Esophagus (tissue), 2 donors: ENCODE results near the gene DHRS11. TPM values are rescaled to one million over a fixed set of nuclear protein-coding genes. Genes with fewer than 3 reads are reported as not detected.

ENCODE experiments used
- H3K27ac ChIP-seq, 2 donors: one replicate each; pipeline ENCODE4 v1.5.1; 2013; ENCODE audit warnings: low read depth in 2 of 2, mild to moderate bottlenecking in 2 of 2, inconsistent platforms in 1 of 2, low read length in 1 of 2, moderate library complexity in 1 of 2
- H3K27me3 ChIP-seq, 2 donors: one replicate each; pipeline ENCODE4 v1.6.1; 2013; ENCODE audit warnings: low read length in 2 of 2, control low read depth in 1 of 2, mild to moderate bottlenecking in 1 of 2; ENCODE audit not compliant: insufficient read depth in 2 of 2, control insufficient read depth in 1 of 2
- H3K36me3 ChIP-seq, 2 donors: one replicate each; pipeline ENCODE4 v1.6.1; 2013; ENCODE audit warnings: low read length in 1 of 2; ENCODE audit not compliant: control insufficient read depth in 2 of 2, insufficient read depth in 2 of 2
- H3K4me1 ChIP-seq, 2 donors: one replicate each; pipeline ENCODE4 v1.6.1; 2013; ENCODE audit warnings: low read length in 1 of 2; ENCODE audit not compliant: control insufficient read depth in 2 of 2, insufficient read depth in 2 of 2
- H3K4me3 ChIP-seq, 2 donors: one replicate each; pipeline ENCODE4 v1.5.1; 2013; ENCODE audit warnings: low read length in 2 of 2, mild to moderate bottlenecking in 2 of 2, low read depth in 1 of 2, moderate library complexity in 1 of 2
- H3K9me3 ChIP-seq, 2 donors: one replicate each; pipeline ENCODE4 v1.6.1; 2013; ENCODE audit warnings: mild to moderate bottlenecking in 2 of 2, low read depth in 1 of 2, low read length in 1 of 2, moderate library complexity in 1 of 2; ENCODE audit not compliant: control insufficient read depth in 2 of 2, insufficient read depth in 1 of 2
- WGBS, 2 donors: extraction: QIAGEN DNeasy Blood & Tissue Kit; methylation state at CpG; one replicate each; pipeline ENCODE4 v1.1.7; 2013; 5-methylcytosine and 5-hydroxymethylcytosine counted together
- polyA plus RNA-seq, 2 donors: library from polyadenylated mRNA; stranded (reverse); fragments of 200-250 nt; gene quantifications; one replicate each; pipeline ENCODE4 v1.2.3, GENCODE V29; 2013
- donor health status: healthy with polysubstance abuse.
- donor health status: Bipolar disorder and iron deficiency.

The DHRS11 gene
- polyA plus RNA-seq, 2 donors, result 10.7 to 15.0 TPM

GRCh38 chr17:36610474-36610873 is 18.8 kb downstream of the DHRS11 start:
- no peak overlapping the region for H3K4me3 ChIP-seq
- H3K36me3 ChIP-seq, result peaks cover 0 to 3% of the 10 kb centered on the region in 2 donors
- H3K27ac ChIP-seq, result no peak overlapping the region
- no peaks in the 10 kb centered on the region for H3K9me3 ChIP-seq
- 75 to 76% methylated on average over 6 of the region's 6 CpGs for WGBS, 2 donors
- no peaks in the 10 kb centered on the region for H3K27me3 ChIP-seq
- peaks cover 0 to 3% of the 10 kb centered on the region in 2 donors for H3K4me1 ChIP-seq

GRCh38 chr17:36611345-36612072 is 19.8 kb downstream of the DHRS11 start:
- Histone ChIP-seq H3K4me1 (peaks cover 0 to 3% of the 10 kb centered on the region in 2 donors), H3K9me3 (no peaks in the 10 kb centered on the region), H3K4me3 (no peak overlapping the region), H3K36me3 (peaks cover 0 to 3% of the 10 kb centered on the region in 2 donors), H3K27me3 (no peaks in the 10 kb centered on the region), H3K27ac (no peak overlapping the region)
- WGBS, 2 donors, result 57 to 62% methylated on average over 9 of the region's 9 CpGs

GRCh38 chr17:36612323-36612722 is 20.6 kb downstream of the DHRS11 start:
- H3K27ac ChIP-seq, result no peak overlapping the region
- no peak overlapping the region for H3K4me3 ChIP-seq

GRCh38 chr17:36613155-36613554 is 21.5 kb downstream of the DHRS11 start:
- Histone ChIP-seq H3K36me3 (no peaks in the 10 kb centered on the region), H3K4me1 (peaks cover 0 to 3% of the 10 kb centered on the region in 2 donors), H3K27ac (no peak overlapping the region), H3K4me3 (no peak overlapping the region), H3K27me3 (no peaks in the 10 kb centered on the region), H3K9me3 (no peaks in the 10 kb centered on the region)
- WGBS, 2 donors, result 64 to 66% methylated on average over 4 of the region's 4 CpGs

More at GRCh38 chr17:36612323-36612722, 20.6 kb downstream of the DHRS11 start:
- Histone ChIP-seq H3K27me3 (no peaks in the 10 kb centered on the region), H3K4me1 (peaks cover 0 to 3% of the 10 kb centered on the region in 2 donors), H3K9me3 (no peaks in the 10 kb centered on the region), H3K36me3 (peaks cover 0 to 3% of the 10 kb centered on the region in 2 donors)
- WGBS, 2 donors, result 74 to 77% methylated on average over 3 of the region's 3 CpGs

GRCh38 chr17:36614081-36614480 is 22.4 kb downstream of the DHRS11 start:
- H3K27me3 ChIP-seq, result no peaks in the 10 kb centered on the region
- 64 to 69% methylated on average over 7 of the region's 7 CpGs for WGBS, 2 donors

GRCh38 chr17:36614933-36615332 is 23.3 kb downstream of the DHRS11 start:
- WGBS, 2 donors, result 52 to 64% methylated on average over 5 of the region's 5 CpGs
- Histone ChIP-seq H3K9me3 (no peaks in the 10 kb centered on the region), H3K27me3 (no peaks in the 10 kb centered on the region), H3K4me1 (peaks cover 0 to 3% of the 10 kb centered on the region in 2 donors), H3K36me3 (no peaks in the 10 kb centered on the region), H3K4me3 (no peak overlapping the region), H3K27ac (no peak overlapping the region)

More at GRCh38 chr17:36614081-36614480, 22.4 kb downstream of the DHRS11 start:
- Histone ChIP-seq H3K36me3 (no peaks in the 10 kb centered on the region), H3K9me3 (no peaks in the 10 kb centered on the region), H3K4me1 (peaks cover 0 to 3% of the 10 kb centered on the region in 2 donors), H3K4me3 (no peak overlapping the region), H3K27ac (no peak overlapping the region)

- Histone ChIP-seq H3K27me3 (no peaks in the 10 kb centered on the region), H3K4me3 (no peak overlapping the region), H3K4me1 (peaks cover 0 to 3% of the 10 kb centered on the region in 2 donors), H3K9me3 (no peaks in the 10 kb centered on the region), H3K36me3 (no peaks in the 10 kb centered on the region), H3K27ac (no peak overlapping the region)
- 76 to 81% methylated on average over 16 of the region's 16 CpGs for WGBS, 2 donors
These were observed 24.7 kb downstream of the DHRS11 start for GRCh38 chr17:36616061-36617029.

- Histone ChIP-seq H3K4me1 (no peaks in the 10 kb centered on the region), H3K27ac (no peak overlapping the region), H3K9me3 (no peaks in the 10 kb centered on the region), H3K27me3 (no peaks in the 10 kb centered on the region), H3K36me3 (no peaks in the 10 kb centered on the region), H3K4me3 (no peak overlapping the region)
- 77 to 85% methylated on average over 7 of the region's 7 CpGs for WGBS, 2 donors
These were observed 26.1 kb downstream of the DHRS11 start for GRCh38 chr17:36617773-36618172.

- Histone ChIP-seq H3K27ac (no peak overlapping the region), H3K4me1 (no peaks in the 10 kb centered on the region), H3K4me3 (no peak overlapping the region), H3K36me3 (no peaks in the 10 kb centered on the region), H3K9me3 (no peaks in the 10 kb centered on the region), H3K27me3 (no peaks in the 10 kb centered on the region)
- WGBS, 2 donors, result 67 to 77% methylated on average over 3 of the region's 3 CpGs
These were observed 31.6 kb downstream of the DHRS11 start for GRCh38 chr17:36623281-36623680.
